WTC11 (cell line): ENCODE results near the gene ZFPM1. TPM values are rescaled to one million over a fixed set of nuclear protein-coding genes. Genes with fewer than 3 reads are reported as not detected.

Source experiments
- ATAC-seq: fragments of 200-7000 bp; cut with Tn5 transposase; 2 replicates; pipeline ENCODE4 v1.10.0; 2021; ENCODE audit warnings: mild to moderate bottlenecking, moderate library complexity
- CTCF ChIA-PET: fragments of 300-600 bp; sonication (Branson Sonifier 250); formaldehyde crosslinking; loops from one replicate; lab custom pipeline; 2021; ENCODE audit warnings: antibody characterized with exemption; lab: Charles Lee
- POLR2A ChIA-PET: fragments of 350-600 bp; sonication (Branson Sonifier 250); formaldehyde crosslinking; loops from one replicate; lab custom pipeline; 2021; ENCODE audit warnings: antibody characterized with exemption; lab: Charles Lee
- DNase-seq: peaks from one replicate; pipeline ENCODE4 v3.0.0; 2021; ENCODE audit warnings: low spot score
- H3K27ac Mint-ChIP-seq: 2 replicates; pipeline ENCODE4 v1.8.0; 2021; ENCODE audit warnings: mixed read lengths
- H3K27me3 Mint-ChIP-seq: 2 replicates; pipeline ENCODE4 v1.8.0; 2021; ENCODE audit warnings: low read depth, mild to moderate bottlenecking, moderate library complexity, mixed read lengths
- H3K36me3 Mint-ChIP-seq: 2 replicates; pipeline ENCODE4 v1.8.0; 2021; ENCODE audit warnings: mixed read lengths
- H3K4me1 Mint-ChIP-seq: 2 replicates; pipeline ENCODE4 v1.8.0; 2022; ENCODE audit warnings: mixed read lengths
- H3K4me3 Mint-ChIP-seq: 2 replicates; pipeline ENCODE4 v1.8.0; 2021; ENCODE audit warnings: mild to moderate bottlenecking, moderate library complexity, mixed read lengths
- H3K9me3 Mint-ChIP-seq: 2 replicates; pipeline ENCODE4 v1.8.0; 2021; ENCODE audit warnings: mixed read lengths
- ATF1 ChIP-seq: sonication (generic); formaldehyde crosslinking; IDR thresholded peaks from 2 replicates; pipeline ENCODE4 v1.8.1; 2023; ENCODE audit warnings: mild to moderate bottlenecking, moderate library complexity, missing genetic modification reagents
- CDX4 ChIP-seq: fragments of 250-450 bp; sonication (Bioruptor Pico); IDR thresholded peaks from 2 replicates; pipeline ENCODE4 v1.9.0; 2021; ENCODE audit warnings: moderate library complexity, mild to moderate bottlenecking, inconsistent platforms, borderline replicate concordance
- CREB1 ChIP-seq: sonication (generic); formaldehyde crosslinking; IDR thresholded peaks from 2 replicates; pipeline ENCODE4 v1.8.0; 2023; ENCODE audit warnings: mild to moderate bottlenecking, missing genetic modification reagents
- ELF4 ChIP-seq: sonication (generic); formaldehyde crosslinking; IDR thresholded peaks from 2 replicates; pipeline ENCODE4 v1.8.1; 2022; ENCODE audit warnings: low read depth, mild to moderate bottlenecking, moderate library complexity, missing genetic modification reagents
- EMX1 ChIP-seq: fragments of 250-450 bp; sonication (Bioruptor Pico); IDR thresholded peaks from 2 replicates; pipeline ENCODE4 v1.8.0; 2021; ENCODE audit warnings: mild to moderate bottlenecking
- ESRRA ChIP-seq: sonication (generic); formaldehyde crosslinking; IDR thresholded peaks from 2 replicates; pipeline ENCODE4 v1.8.1; 2022; ENCODE audit warnings: mild to moderate bottlenecking, missing genetic modification reagents, borderline replicate concordance
- FOXP4 ChIP-seq: sonication (generic); formaldehyde crosslinking; IDR thresholded peaks from 2 replicates; pipeline ENCODE4 v1.8.0; 2022; ENCODE audit warnings: mild to moderate bottlenecking, missing genetic modification reagents
- IRF2 ChIP-seq: sonication (generic); formaldehyde crosslinking; IDR thresholded peaks from 2 replicates; pipeline ENCODE4 v1.8.0; 2022; ENCODE audit warnings: low read depth, missing genetic modification reagents, borderline replicate concordance
- JAZF1 ChIP-seq: fragments of 250-450 bp; sonication (Bioruptor Pico); IDR thresholded peaks from 2 replicates; pipeline ENCODE4 v1.9.0; 2021; ENCODE audit warnings: moderate library complexity, mild to moderate bottlenecking, inconsistent platforms
- JUN ChIP-seq: sonication (generic); formaldehyde crosslinking; IDR thresholded peaks from 2 replicates; pipeline ENCODE4 v1.8.0; 2023; ENCODE audit warnings: mild to moderate bottlenecking, missing genetic modification reagents
- KAT7 ChIP-seq: sonication (generic); formaldehyde crosslinking; IDR thresholded peaks from 2 replicates; pipeline ENCODE4 v1.8.1; 2023; ENCODE audit warnings: missing genetic modification reagents, mild to moderate bottlenecking, borderline replicate concordance
- MAX ChIP-seq: sonication (generic); formaldehyde crosslinking; IDR thresholded peaks from 2 replicates; pipeline ENCODE4 v1.8.0; 2022; ENCODE audit warnings: mild to moderate bottlenecking, missing genetic modification reagents
- MXD4 ChIP-seq: fragments of 250-450 bp; sonication (Bioruptor Pico); IDR thresholded peaks from 2 replicates; pipeline ENCODE4 v1.8.0; 2021; ENCODE audit warnings: mild to moderate bottlenecking, moderate library complexity, borderline replicate concordance
- MYBL2 ChIP-seq: sonication (generic); formaldehyde crosslinking; IDR thresholded peaks from 2 replicates; pipeline ENCODE4 v1.8.1; 2023; ENCODE audit warnings: mild to moderate bottlenecking, moderate library complexity, missing genetic modification reagents
- NR1H2 ChIP-seq: sonication (generic); formaldehyde crosslinking; IDR thresholded peaks from 2 replicates; pipeline ENCODE4 v1.9.0; 2021; ENCODE audit warnings: mild to moderate bottlenecking, moderate library complexity, missing genetic modification reagents
- NR2C2 ChIP-seq: sonication (generic); formaldehyde crosslinking; IDR thresholded peaks from 2 replicates; pipeline ENCODE4 v1.8.0; 2022; ENCODE audit warnings: mild to moderate bottlenecking, missing genetic modification reagents
- RELA ChIP-seq: sonication (generic); formaldehyde crosslinking; IDR thresholded peaks from 2 replicates; pipeline ENCODE4 v1.8.1; 2022; ENCODE audit warnings: missing genetic modification reagents, mild to moderate bottlenecking, borderline replicate concordance
- SOX15 ChIP-seq: fragments of 250-450 bp; sonication (Bioruptor Pico); IDR thresholded peaks from 2 replicates; pipeline ENCODE4 v1.9.0; 2021; ENCODE audit warnings: mild to moderate bottlenecking
- TEAD1 ChIP-seq: sonication (generic); formaldehyde crosslinking; IDR thresholded peaks from 2 replicates; pipeline ENCODE4 v1.8.0; 2022; ENCODE audit warnings: mild to moderate bottlenecking, missing genetic modification reagents
- USF2 ChIP-seq: sonication (generic); formaldehyde crosslinking; IDR thresholded peaks from 2 replicates; pipeline ENCODE4 v1.8.1; 2023; ENCODE audit warnings: mild to moderate bottlenecking, missing genetic modification reagents, moderate library complexity
- ZNF263 ChIP-seq: sonication (generic); formaldehyde crosslinking; IDR thresholded peaks from 2 replicates; pipeline ENCODE4 v1.8.1; 2022; ENCODE audit warnings: low read depth, mild to moderate bottlenecking, moderate library complexity, missing genetic modification reagents
- ZNF396 ChIP-seq: fragments of 250-450 bp; sonication (Bioruptor Pico); IDR thresholded peaks from 2 replicates; pipeline ENCODE4 v1.8.0; 2021; ENCODE audit warnings: mild to moderate bottlenecking, moderate library complexity, borderline replicate concordance
- ZNF423 ChIP-seq: fragments of 250-450 bp; sonication (Bioruptor Pico); IDR thresholded peaks from 2 replicates; pipeline ENCODE4 v2.1.2; 2022; ENCODE audit warnings: mild to moderate bottlenecking, moderate library complexity
- ZNF671 ChIP-seq: fragments of 250-450 bp; sonication (Bioruptor Pico); IDR thresholded peaks from 2 replicates; pipeline ENCODE4 v1.8.0; 2021; ENCODE audit warnings: mild to moderate bottlenecking
- total RNA-seq: library from RNA; stranded (reverse); gene quantifications from 3 replicates; pipeline ENCODE4 v1.2.3, GENCODE V29; 2021
- TF ChIP-seq, protein P1 (sequence below): sonication (generic); formaldehyde crosslinking; IDR thresholded peaks from 2 replicates; pipeline ENCODE4 v1.8.0; 2023; ENCODE audit warnings: missing genetic modification reagents
- TF ChIP-seq, protein P2 (sequence below): sonication (generic); formaldehyde crosslinking; IDR thresholded peaks from 2 replicates; pipeline ENCODE4 v1.8.0; 2022; ENCODE audit warnings: mild to moderate bottlenecking, missing genetic modification reagents

The ZFPM1 gene
- total RNA-seq, 1 experiment from 2014 or later, result 9.3 TPM

DNA sequence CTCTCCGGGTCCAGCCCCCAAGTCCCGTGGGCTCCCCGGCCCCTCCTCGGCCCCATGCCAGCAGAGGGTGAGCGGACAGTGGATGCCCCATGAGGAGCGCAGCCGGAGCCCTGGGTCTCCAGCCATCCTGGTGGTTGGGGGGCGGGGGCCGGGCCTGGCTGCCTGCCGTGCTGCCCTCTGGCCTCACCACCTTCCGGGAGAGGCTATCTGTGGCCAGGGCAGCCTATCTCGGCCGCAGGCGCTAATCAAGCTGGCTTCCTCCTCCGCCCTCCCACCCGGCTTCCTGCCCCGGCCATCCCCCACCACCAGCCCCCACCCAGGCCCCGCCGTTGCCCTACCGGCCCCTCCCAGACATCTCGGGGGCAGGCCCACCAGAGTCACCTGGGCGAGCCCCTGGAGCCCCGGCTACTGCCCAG lies 46.8 kb downstream of the ZFPM1 start:
- ChIA-PET POLR2A (interaction anchor here (0.7 kb wide), 1 partner anchor 9 kb away, joined by 5 read pairs; no protein-coding TSS in a partner anchor), CTCF (no interaction called here)
- ATAC-seq, result no peak
- TF ChIP-seq MYBL2, result no peak
- Mint-ChIP-seq H3K27me3 (no peaks in the 10 kb centered on the region), H3K4me3 (no peak overlapping the region), H3K4me1 (no peaks in the 10 kb centered on the region), H3K27ac (no peak overlapping the region), H3K9me3 (no peaks in the 10 kb centered on the region), H3K36me3 (no peaks in the 10 kb centered on the region)
- DNase-seq, result no peak

DNA sequence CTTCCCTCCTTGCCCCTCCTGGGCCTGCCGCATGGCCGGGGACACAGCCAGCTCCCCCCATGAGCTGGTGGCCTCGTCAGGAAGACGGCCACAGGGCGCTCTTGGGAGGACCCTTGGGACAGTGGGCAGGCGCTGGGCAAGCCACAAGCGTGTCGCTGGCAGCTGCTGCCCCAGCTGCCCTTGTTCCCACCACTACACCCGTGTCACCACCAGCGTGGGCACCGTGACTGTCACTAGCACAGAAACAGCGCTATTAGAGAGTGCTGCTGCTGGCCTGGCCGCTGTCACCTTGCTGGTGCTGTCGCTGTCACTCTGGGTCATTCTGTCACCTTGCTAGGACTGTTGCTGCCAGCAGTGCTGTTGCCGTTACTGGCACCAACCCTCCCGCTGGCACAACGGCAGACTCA lies 47.2 kb downstream of the ZFPM1 start:
- Mint-ChIP-seq H3K27me3 (no peaks in the 10 kb centered on the region), H3K27ac (no peak overlapping the region), H3K4me3 (no peak overlapping the region), H3K9me3 (no peaks in the 10 kb centered on the region), H3K4me1 (no peaks in the 10 kb centered on the region), H3K36me3 (no peaks in the 10 kb centered on the region)
- CTCF ChIA-PET, result no interaction called here
- TF ChIP-seq ESRRA (CRISPR knock-in tag) (no peak), IRF2 (CRISPR knock-in tag) (no peak), MAX (CRISPR knock-in tag) (no peak), ATF1 (CRISPR knock-in tag) (no peak), CDX4 (CRISPR knock-in tag) (no peak), KAT7 (CRISPR knock-in tag) (no peak), ZNF396 (CRISPR knock-in tag) (no peak), TEAD1 (CRISPR knock-in tag) (no peak), EMX1 (CRISPR knock-in tag) (no peak), RELA (CRISPR knock-in tag) (no peak), JUN (CRISPR knock-in tag) (no peak), SOX15 (no peak), ZNF263 (CRISPR knock-in tag) (no peak), MXD4 (CRISPR knock-in tag) (no peak), CREB1 (CRISPR knock-in tag) (no peak), ZNF671 (no peak)
- TF ChIP-seq, protein P1, sequence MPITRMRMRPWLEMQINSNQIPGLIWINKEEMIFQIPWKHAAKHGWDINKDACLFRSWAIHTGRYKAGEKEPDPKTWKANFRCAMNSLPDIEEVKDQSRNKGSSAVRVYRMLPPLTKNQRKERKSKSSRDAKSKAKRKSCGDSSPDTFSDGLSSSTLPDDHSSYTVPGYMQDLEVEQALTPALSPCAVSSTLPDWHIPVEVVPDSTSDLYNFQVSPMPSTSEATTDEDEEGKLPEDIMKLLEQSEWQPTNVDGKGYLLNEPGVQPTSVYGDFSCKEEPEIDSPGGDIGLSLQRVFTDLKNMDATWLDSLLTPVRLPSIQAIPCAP, result no peak
- TF ChIP-seq, protein P2, sequence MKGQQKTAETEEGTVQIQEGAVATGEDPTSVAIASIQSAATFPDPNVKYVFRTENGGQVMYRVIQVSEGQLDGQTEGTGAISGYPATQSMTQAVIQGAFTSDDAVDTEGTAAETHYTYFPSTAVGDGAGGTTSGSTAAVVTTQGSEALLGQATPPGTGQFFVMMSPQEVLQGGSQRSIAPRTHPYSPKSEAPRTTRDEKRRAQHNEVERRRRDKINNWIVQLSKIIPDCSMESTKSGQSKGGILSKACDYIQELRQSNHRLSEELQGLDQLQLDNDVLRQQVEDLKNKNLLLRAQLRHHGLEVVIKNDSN (CRISPR knock-in tag), result no peak
- POLR2A ChIA-PET, result interaction anchor here (0.7 kb wide), 1 partner anchor 9 kb away, joined by 5 read pairs; no protein-coding TSS in a partner anchor
- ATAC-seq (no peak), DNase-seq (no peak)

- no peaks in the 10 kb centered on the region for H3K4me1 Mint-ChIP-seq
- H3K9me3 Mint-ChIP-seq, result no peaks in the 10 kb centered on the region
- CTCF ChIA-PET, result no interaction called here
These were observed 49.3 kb downstream of the ZFPM1 start for GRCh38 chr16:88502371-88502770.

More at GRCh38 chr16:88502371-88502770, 49.3 kb downstream of the ZFPM1 start:
- no peaks in the 10 kb centered on the region for H3K27me3 Mint-ChIP-seq
- POLR2A ChIA-PET, result no interaction called here
- ATAC-seq, result no peak
- no peak for DNase-seq
- no peak overlapping the region for H3K27ac Mint-ChIP-seq
- H3K36me3 Mint-ChIP-seq, result no peaks in the 10 kb centered on the region
- H3K4me3 Mint-ChIP-seq, result no peak overlapping the region
- TF ChIP-seq ELF4, result no peak
- TF ChIP-seq MYBL2, result no peak
- TF ChIP-seq NR1H2 (CRISPR knock-in tag), result no peak
- no peak for TF ChIP-seq ZNF423 (CRISPR knock-in tag)
- no peak for TF ChIP-seq USF2
- TF ChIP-seq FOXP4 (CRISPR knock-in tag), result no peak
- TF ChIP-seq ESRRA (CRISPR knock-in tag), result no peak
- TF ChIP-seq NR2C2 (CRISPR knock-in tag), result no peak
- no peak for TF ChIP-seq JAZF1 (CRISPR knock-in tag)
